Gastroesophageal sphincter (tissue), 3 donors: ENCODE data around the gene DROSHA.

Experiments
- CTCF ChIP-seq, 4 experiments: fragments of 200-600 bp in 2 of 4; fragments of 450-650 bp in 2 of 4; sonication (generic) in 1 of 4; IDR thresholded peaks; one replicate each; pipeline ENCODE4 v1.5.1; 2017 to 2019; ENCODE audit warnings: antibody characterized with exemption in 4 of 4, mild to moderate bottlenecking in 2 of 4, moderate library complexity in 2 of 4
- POLR2A ChIP-seq, 2 donors: fragments of 450-650 bp; IDR thresholded peaks; one replicate each; pipeline ENCODE4 v1.6.1; 2017; ENCODE audit warnings: antibody characterized with exemption in 2 of 2, mild to moderate bottlenecking in 2 of 2, moderate library complexity in 1 of 2

- TF ChIP-seq CTCF (IDR thresholded peaks at IDR 0.05) = no peak
- TF ChIP-seq POLR2A (IDR thresholded peaks at IDR 0.05) = no peak
Measured at GRCh38 chr5:31478901-31479300, 53.0 kb downstream of the DROSHA start.
